ENCODE results near the gene PTPRD.

- TF ChIP-seq CTCF (IDR thresholded peaks at IDR 0.05 in 4 of 5, conservative IDR thresholded peaks at IDR 0.05 in 1 of 5), result no peak
- TF ChIP-seq POLR2A (IDR thresholded peaks at IDR 0.05), result no peak
These were observed 1852.6 kb downstream of the PTPRD start for GRCh38 chr9:8760000-8760767.
